Fibroblast of lung (primary cell): ENCODE data around the gene NKAIN2. TPM values are rescaled to one million over a fixed set of nuclear protein-coding genes. Genes with fewer than 3 reads are reported as not detected.

ENCODE experiments used
- DNase-seq, 2 donors: peaks; one replicate each; pipeline versions ENCODE4 v3.0.0 to v3.0.0-alpha.2; 2010; ENCODE audit warnings: low read depth in 2 of 2
- H2AFZ ChIP-seq: 2 replicates; pipeline ENCODE4 v1.5.1; 2012; ENCODE audit warnings: low read length, control low read depth, inconsistent platforms
- H3K27ac ChIP-seq: 2 replicates; pipeline ENCODE4 v1.5.1; 2011; ENCODE audit warnings: low read length, control low read depth; ENCODE audit not compliant: insufficient read depth
- H3K27me3 ChIP-seq: 2 replicates; pipeline ENCODE4 v1.5.1; 2011; ENCODE audit warnings: mild to moderate bottlenecking, low read length; ENCODE audit not compliant: control insufficient read depth, insufficient read depth
- H3K36me3 ChIP-seq: 2 replicates; pipeline ENCODE4 v1.5.1; 2011; ENCODE audit warnings: low read length; ENCODE audit not compliant: control insufficient read depth, insufficient read depth
- H3K4me1 ChIP-seq: 2 replicates; pipeline ENCODE4 v1.5.1; 2011; ENCODE audit warnings: low read length; ENCODE audit not compliant: control insufficient read depth, insufficient read depth; ENCODE audit errors: extremely low read depth
- H3K4me2 ChIP-seq: 2 replicates; pipeline ENCODE4 v1.5.1; 2011; ENCODE audit warnings: low read length, control low read depth; ENCODE audit not compliant: insufficient read depth; ENCODE audit errors: extremely low read depth
- H3K4me3 ChIP-seq, 4 experiments: fragments of 200-600 bp in 1 of 4; sonication (generic) in 1 of 4; replicated peaks in 1 of 4; 2 replicates each; pipeline ENCODE4 v1.5.1; 2011 to 2016; ENCODE audit warnings: low read length in 4 of 4, low read depth in 3 of 4, mild to moderate bottlenecking in 3 of 4, control low read depth in 2 of 4, inconsistent platforms in 1 of 4, mixed read lengths in 1 of 4; ENCODE audit not compliant: insufficient read depth in 1 of 4; ENCODE audit errors: control extremely low read depth in 1 of 4
- H3K79me2 ChIP-seq: 2 replicates; pipeline ENCODE4 v1.5.1; 2012; ENCODE audit warnings: mild to moderate bottlenecking, low read length, inconsistent platforms; ENCODE audit not compliant: control insufficient read depth, insufficient read depth
- H3K9ac ChIP-seq: 2 replicates; pipeline ENCODE4 v1.5.1; 2011; ENCODE audit warnings: mild to moderate bottlenecking, low read length, control low read depth; ENCODE audit not compliant: insufficient read depth
- H3K9me3 ChIP-seq: 2 replicates; pipeline ENCODE4 v1.5.1; 2012; ENCODE audit warnings: low read depth, low read length; ENCODE audit not compliant: control insufficient read depth, insufficient read depth
- H4K20me1 ChIP-seq: 2 replicates; pipeline ENCODE4 v1.5.1; 2011; ENCODE audit warnings: low read length; ENCODE audit not compliant: control insufficient read depth, insufficient read depth; ENCODE audit errors: extremely low read depth
- EZH2 ChIP-seq: IDR thresholded peaks from 2 replicates; pipeline ENCODE4 v1.5.1; 2012; ENCODE audit warnings: low read length, control low read depth, mild to moderate bottlenecking; ENCODE audit errors: missing control alignments
- polyA plus RNA-seq, 2 donors: library from polyadenylated mRNA; depleted of rRNA in 1 of 2; stranded (reverse) in 1 of 2; unstranded in 1 of 2; fragments of >200 nt; gene quantifications; 2 replicates each; pipeline ENCODE4 v1.2.1, GENCODE V29; 2011 to 2012; ENCODE audit warnings: missing spikeins in 1 of 2
- total RNA-seq: library from RNA; depleted of rRNA; stranded (reverse); fragments of >200 nt; gene quantifications from 2 replicates; pipeline ENCODE4 v1.2.1, GENCODE V29; 2014
- TF ChIP-seq, protein P1 (sequence below), 2 donors: IDR thresholded peaks in 1 of 2; conservative IDR thresholded peaks in 1 of 2; 1 replicate in 1 of 2; 2 replicates in 1 of 2; pipeline ENCODE4 v1.5.1; 2011 to 2012; ENCODE audit warnings: low read length in 2 of 2, control low read depth in 1 of 2, inconsistent platforms in 1 of 2, low read depth in 1 of 2, mild to moderate bottlenecking in 1 of 2

NKAIN2 gene
- total and polyA plus RNA-seq, 2 donors (not counting 1 experiment from before 2014, with no cell fraction given): not detected

DNA sequence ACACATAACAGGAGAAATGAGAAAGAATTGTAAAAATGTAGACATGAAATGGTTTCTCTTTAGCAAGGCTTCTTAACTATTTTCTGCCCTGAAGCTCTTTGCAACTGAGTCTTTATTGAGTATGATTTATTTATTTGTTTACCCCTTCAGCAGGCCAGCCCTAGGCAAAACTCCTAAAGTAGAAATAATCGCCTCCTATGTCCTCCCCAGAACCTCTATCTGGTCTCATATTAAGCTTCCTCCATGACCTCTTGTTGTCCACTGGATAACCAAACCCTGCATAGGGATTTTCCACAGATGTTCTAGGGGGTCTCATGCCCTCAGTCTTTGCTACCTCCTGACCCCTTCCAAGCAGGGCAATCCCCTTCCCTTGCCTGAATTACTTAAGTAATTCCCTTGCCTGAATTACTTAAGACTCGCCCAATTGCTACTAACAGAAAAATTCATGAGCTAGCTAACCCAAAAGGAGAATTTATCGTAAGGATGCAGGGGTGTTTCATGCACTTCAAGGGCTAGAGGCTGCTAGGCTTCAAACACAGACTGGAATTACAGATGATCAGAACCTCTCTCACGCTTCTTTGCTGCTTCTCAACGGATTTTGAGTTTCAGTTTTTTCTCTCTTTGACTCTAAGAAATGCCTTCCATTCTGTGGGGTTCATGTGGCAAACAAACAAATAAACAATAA, 732.6 kb downstream of the NKAIN2 start:
- Histone ChIP-seq H4K20me1 (no peaks in the 10 kb centered on the region), H3K79me2 (no peaks in the 10 kb centered on the region), H3K9me3 (no peaks in the 10 kb centered on the region), H3K27ac (no peak overlapping the region), H3K4me1 (no peaks in the 10 kb centered on the region), H3K27me3 (no peaks in the 10 kb centered on the region), H3K36me3 (no peaks in the 10 kb centered on the region), H2AFZ (no peak overlapping the region), H3K4me3 (no peak overlapping the region), H3K4me2 (no peak overlapping the region), H3K9ac (no peak overlapping the region)
- no peak for DNase-seq
- no peak for TF ChIP-seq EZH2
- TF ChIP-seq, protein P1, sequence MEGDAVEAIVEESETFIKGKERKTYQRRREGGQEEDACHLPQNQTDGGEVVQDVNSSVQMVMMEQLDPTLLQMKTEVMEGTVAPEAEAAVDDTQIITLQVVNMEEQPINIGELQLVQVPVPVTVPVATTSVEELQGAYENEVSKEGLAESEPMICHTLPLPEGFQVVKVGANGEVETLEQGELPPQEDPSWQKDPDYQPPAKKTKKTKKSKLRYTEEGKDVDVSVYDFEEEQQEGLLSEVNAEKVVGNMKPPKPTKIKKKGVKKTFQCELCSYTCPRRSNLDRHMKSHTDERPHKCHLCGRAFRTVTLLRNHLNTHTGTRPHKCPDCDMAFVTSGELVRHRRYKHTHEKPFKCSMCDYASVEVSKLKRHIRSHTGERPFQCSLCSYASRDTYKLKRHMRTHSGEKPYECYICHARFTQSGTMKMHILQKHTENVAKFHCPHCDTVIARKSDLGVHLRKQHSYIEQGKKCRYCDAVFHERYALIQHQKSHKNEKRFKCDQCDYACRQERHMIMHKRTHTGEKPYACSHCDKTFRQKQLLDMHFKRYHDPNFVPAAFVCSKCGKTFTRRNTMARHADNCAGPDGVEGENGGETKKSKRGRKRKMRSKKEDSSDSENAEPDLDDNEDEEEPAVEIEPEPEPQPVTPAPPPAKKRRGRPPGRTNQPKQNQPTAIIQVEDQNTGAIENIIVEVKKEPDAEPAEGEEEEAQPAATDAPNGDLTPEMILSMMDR (conservative IDR thresholded peaks at IDR 0.05 in 1 of 2, IDR thresholded peaks at IDR 0.05 in 1 of 2; ENCODE audit: low read depth in 1 of 2, low read length in 2 of 2): no peak

DNA sequence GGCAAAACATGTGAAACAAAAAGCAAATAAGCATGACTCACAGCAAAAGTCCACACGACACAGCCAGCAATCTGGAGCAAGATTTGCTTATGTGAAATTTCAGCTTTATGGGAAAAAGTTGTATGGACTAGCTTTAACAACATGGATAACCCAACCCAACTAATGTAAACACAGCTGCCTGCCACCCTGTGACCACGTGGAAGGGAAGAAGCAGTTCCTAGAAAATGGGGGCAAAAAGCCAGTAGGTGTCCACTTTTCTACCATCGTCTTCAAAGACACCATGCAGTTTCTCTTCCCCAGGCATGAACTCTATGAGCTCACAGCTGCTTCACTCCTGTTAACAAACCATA, 733.2 kb downstream of the NKAIN2 start:
- no peak overlapping the region for H3K4me2 ChIP-seq
- peak; percentile 8 to 54 for DNase-seq
- H2AFZ ChIP-seq: no peak overlapping the region

DNA sequence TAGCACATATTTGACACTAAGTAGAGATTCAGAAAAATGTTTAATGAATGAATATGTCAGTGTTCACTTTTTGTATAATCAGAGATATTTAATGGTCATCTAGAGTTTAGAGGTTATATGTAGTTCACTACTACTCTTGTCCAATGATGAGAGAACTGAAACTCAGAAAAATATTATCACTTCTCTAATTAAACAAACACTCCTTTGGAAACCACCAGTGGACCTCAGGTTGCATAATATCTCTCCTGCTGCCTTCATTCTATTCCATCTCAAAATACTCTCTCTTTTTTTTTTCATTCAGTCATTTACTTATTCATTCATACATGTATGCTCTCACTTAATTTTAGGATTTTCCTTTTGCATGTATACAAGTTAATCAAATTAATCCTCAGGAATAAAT, 735.4 kb downstream of the NKAIN2 start:
- H3K4me3 ChIP-seq: no peak overlapping the region
- no peaks in the 10 kb centered on the region for H3K4me1 ChIP-seq
- no peak overlapping the region for H3K27ac ChIP-seq
- no peak for DNase-seq
- no peaks in the 10 kb centered on the region for H3K9me3 ChIP-seq
- no peak for TF ChIP-seq EZH2
- TF ChIP-seq, protein P1 (conservative IDR thresholded peaks at IDR 0.05 in 1 of 2, IDR thresholded peaks at IDR 0.05 in 1 of 2; ENCODE audit: low read depth in 1 of 2, low read length in 2 of 2): no peak
- no peak overlapping the region for H3K4me2 ChIP-seq
- no peak overlapping the region for H2AFZ ChIP-seq
- H3K9ac ChIP-seq: no peak overlapping the region
- no peaks in the 10 kb centered on the region for H3K36me3 ChIP-seq
- H3K79me2 ChIP-seq: no peaks in the 10 kb centered on the region
- no peaks in the 10 kb centered on the region for H3K27me3 ChIP-seq
- no peaks in the 10 kb centered on the region for H4K20me1 ChIP-seq

More for the DNA sequence above, 733.2 kb downstream of the NKAIN2 start:
- Histone ChIP-seq H3K9me3 (no peaks in the 10 kb centered on the region), H3K27me3 (no peaks in the 10 kb centered on the region), H3K9ac (no peak overlapping the region), H3K4me3 (no peak overlapping the region), H3K79me2 (no peaks in the 10 kb centered on the region), H3K4me1 (no peaks in the 10 kb centered on the region), H3K36me3 (no peaks in the 10 kb centered on the region), H4K20me1 (no peaks in the 10 kb centered on the region), H3K27ac (no peak overlapping the region)
- TF ChIP-seq EZH2: no peak
- TF ChIP-seq, protein P1 (conservative IDR thresholded peaks at IDR 0.05 in 1 of 2, IDR thresholded peaks at IDR 0.05 in 1 of 2; ENCODE audit: low read depth in 1 of 2, low read length in 2 of 2): no peak
